ENCODE data around the gene MTRF1L. TPM values are rescaled to one million over a fixed set of nuclear protein-coding genes. Genes with fewer than 3 reads are reported as not detected.
A peak's percentile ranks its signal among the peaks of the same experiment; 100 is the strongest.

The MTRF1L gene
- total RNA-seq, 2 donors from 2014 or later, result 20.2 to 23.9 TPM

- intact Hi-C loops (cut with DNase I), result loop anchor here (5.0 to 10.0 kb wide), 4 partner anchors 76 to 483 kb away; no protein-coding TSS in a partner anchor
- H3K4me3 ChIP-seq, result no peak overlapping the region
- no peak for TF ChIP-seq CTCF (IDR thresholded peaks at IDR 0.05)
- no peak for DNase-seq
- no peaks in the 10 kb centered on the region for H3K27me3 ChIP-seq
- H3K27ac ChIP-seq, result no peak overlapping the region
- H3K9me3 ChIP-seq, result no peaks in the 10 kb centered on the region
- H3K9ac ChIP-seq (ENCODE audit: low read depth in 2 of 2, low read length in 2 of 2), result no peak overlapping the region
- H3K4me1 ChIP-seq, result no peaks in the 10 kb centered on the region
- H3K36me3 ChIP-seq, result no peaks in the 10 kb centered on the region
Measured at GRCh38 chr6:153031335-153031955, 28.9 kb upstream of the MTRF1L start.

GRCh38 chr6:153028963-153029362 lies 26.5 kb upstream of the MTRF1L start:
- no peak for DNase-seq
- Histone ChIP-seq H3K4me1 (no peaks in the 10 kb centered on the region), H3K27me3 (no peaks in the 10 kb centered on the region), H3K9me3 (no peaks in the 10 kb centered on the region), H3K27ac (no peak overlapping the region), H3K36me3 (no peaks in the 10 kb centered on the region), H3K4me3 (no peak overlapping the region), H3K9ac (ENCODE audit: low read depth in 2 of 2, low read length in 2 of 2) (no peak overlapping the region)
- no peak for TF ChIP-seq CTCF (IDR thresholded peaks at IDR 0.05)
- intact Hi-C loops (cut with DNase I), result no loop called here

- Histone ChIP-seq H3K27ac (no peak overlapping the region), H3K4me3 (no peak overlapping the region), H3K27me3 (no peaks in the 10 kb centered on the region), H3K9me3 (no peaks in the 10 kb centered on the region), H3K4me1 (no peaks in the 10 kb centered on the region), H3K9ac (ENCODE audit: low read depth in 2 of 2, low read length in 2 of 2) (no peak overlapping the region), H3K36me3 (no peaks in the 10 kb centered on the region)
- DNase-seq, result no peak
- TF ChIP-seq CTCF (IDR thresholded peaks at IDR 0.05), result no peak
- intact Hi-C loops (cut with DNase I), result no loop called here
Measured at GRCh38 chr6:153028286-153028685, 25.8 kb upstream of the MTRF1L start.

GRCh38 chr6:153027480-153027879 lies 25.0 kb upstream of the MTRF1L start:
- no peak overlapping the region for H3K4me3 ChIP-seq
- no peaks in the 10 kb centered on the region for H3K9me3 ChIP-seq
- intact Hi-C loops (cut with DNase I), result no loop called here
- no peaks in the 10 kb centered on the region for H3K4me1 ChIP-seq
- no peak overlapping the region for H3K9ac ChIP-seq (ENCODE audit: low read depth in 2 of 2, low read length in 2 of 2)
- TF ChIP-seq CTCF (IDR thresholded peaks at IDR 0.05), result no peak
- no peak overlapping the region for H3K27ac ChIP-seq
- no peaks in the 10 kb centered on the region for H3K36me3 ChIP-seq
- no peaks in the 10 kb centered on the region for H3K27me3 ChIP-seq
- no peak for DNase-seq

- no peak overlapping the region for H3K9ac ChIP-seq (ENCODE audit: low read depth in 2 of 2, low read length in 2 of 2)
- no peaks in the 10 kb centered on the region for H3K36me3 ChIP-seq
- H3K4me3 ChIP-seq, result no peak overlapping the region
- H3K9me3 ChIP-seq, result no peaks in the 10 kb centered on the region
- DNase-seq, result no peak
- peak; percentile 10 for TF ChIP-seq CTCF (IDR thresholded peaks at IDR 0.05)
- no peak overlapping the region for H3K27ac ChIP-seq
- H3K4me1 ChIP-seq, result no peaks in the 10 kb centered on the region
- H3K27me3 ChIP-seq, result no peaks in the 10 kb centered on the region
- intact Hi-C loops (cut with DNase I), result loop anchor here (1.0 kb wide), 1 partner anchor 160 kb away; no protein-coding TSS in a partner anchor
Measured at GRCh38 chr6:153024709-153025017, 22.2 kb upstream of the MTRF1L start.
